HG03432 (cell line): Measurements from ENCODE around the gene TAF4B.

Experiments used
- ATAC-seq: cut with Tn5 transposase; IDR thresholded peaks from one replicate; pipeline ENCODE4 v1.9.1; 2021; ENCODE audit warnings: mild to moderate bottlenecking, moderate library complexity; ENCODE audit not compliant: unreplicated experiment

TAF4B gene

GRCh38 chr18:26304511-26304910 is 78.3 kb downstream of the TAF4B start:
- ATAC-seq: no peak

- ATAC-seq: no peak
These were observed 81.0 kb downstream of the TAF4B start for GRCh38 chr18:26307161-26307773.

GRCh38 chr18:26309281-26309680 is 83.0 kb downstream of the TAF4B start:
- ATAC-seq: no peak

DNA sequence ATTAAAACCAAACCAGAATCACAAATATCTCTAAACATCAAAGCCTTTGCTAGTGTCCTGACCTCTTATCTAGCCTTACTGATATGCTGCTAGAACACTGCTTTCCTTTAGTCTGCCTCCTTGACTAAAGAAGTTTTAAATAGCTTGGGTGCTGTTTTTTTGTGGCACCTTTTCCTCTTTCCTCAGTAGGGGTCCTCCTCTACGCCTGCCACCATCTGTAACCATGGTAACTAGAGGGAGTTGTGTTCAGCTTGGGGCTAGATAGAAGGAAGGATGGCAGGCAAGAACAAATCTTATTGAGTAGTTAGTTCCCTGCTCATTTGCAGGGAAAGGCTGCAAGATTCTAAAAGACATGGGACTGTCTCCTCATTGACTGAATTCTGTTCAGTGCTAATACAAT is 86.0 kb downstream of the TAF4B start:
- no peak for ATAC-seq

- no peak for ATAC-seq
These were observed 91.2 kb downstream of the TAF4B start for GRCh38 chr18:26317398-26317797.

DNA sequence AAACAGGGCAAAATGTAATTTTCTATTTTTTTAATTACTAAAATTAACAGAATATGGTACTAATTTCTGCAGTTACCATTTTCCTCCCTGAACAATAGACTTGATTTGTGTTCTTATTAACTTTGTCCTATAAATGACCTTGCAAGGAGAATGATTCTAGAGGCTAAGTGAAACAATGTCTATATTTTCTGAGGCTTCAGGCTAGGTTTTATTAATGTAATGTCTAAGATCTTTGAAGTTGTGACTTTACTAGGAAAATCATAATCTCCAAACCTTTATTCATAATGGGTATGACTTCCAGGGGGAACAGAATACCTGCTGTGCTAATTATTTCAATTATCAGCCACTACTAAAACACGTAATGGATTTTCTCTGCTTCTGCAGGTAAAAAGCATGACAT is 94.4 kb downstream of the TAF4B start:
- ATAC-seq: no peak

- ATAC-seq: no peak
These were observed 96.8 kb downstream of the TAF4B start for GRCh38 chr18:26322890-26323653.

DNA sequence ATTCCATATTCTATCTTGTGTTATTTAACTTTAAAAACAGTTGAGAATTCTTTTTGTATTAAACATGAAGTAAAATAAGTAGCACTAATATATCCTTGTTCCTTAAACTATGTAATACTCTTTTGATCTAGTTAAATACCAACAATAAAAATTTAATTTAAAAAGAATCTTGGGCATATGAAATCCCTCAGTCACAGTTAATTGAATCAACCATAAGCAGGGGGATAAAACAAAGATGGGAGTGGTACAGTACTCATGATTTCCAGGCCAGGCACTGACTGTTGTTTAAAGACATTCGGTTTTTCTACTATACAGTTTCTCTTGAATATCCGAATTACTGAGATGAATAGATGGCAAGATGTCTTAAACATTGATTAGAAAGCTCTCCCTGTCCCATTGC is 99.5 kb downstream of the TAF4B start:
- ATAC-seq: no peak

- ATAC-seq: no peak
These were observed 100.8 kb downstream of the TAF4B start for GRCh38 chr18:26327062-26327461.

DNA sequence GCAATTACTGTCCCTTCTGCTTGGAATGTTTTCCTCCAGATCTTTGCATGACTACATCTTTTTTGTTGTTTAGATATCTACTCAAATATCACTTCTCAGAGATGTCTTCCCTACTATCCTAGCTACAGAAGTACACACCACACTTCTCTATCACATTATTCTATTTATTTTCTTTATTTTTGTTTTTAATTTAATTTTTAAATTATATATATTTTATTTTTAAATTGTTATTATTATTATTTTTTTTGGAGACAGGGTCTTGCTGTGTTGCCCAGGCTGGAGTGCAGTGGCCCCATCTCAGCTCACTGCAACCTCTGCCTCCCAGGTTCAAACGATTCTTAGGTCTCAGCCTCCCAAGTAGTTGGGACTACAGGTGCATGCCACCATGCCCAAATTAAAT is 106.7 kb downstream of the TAF4B start:
- no peak for ATAC-seq

- ATAC-seq: no peak
These were observed 108.9 kb downstream of the TAF4B start for GRCh38 chr18:26335156-26335555.

DNA sequence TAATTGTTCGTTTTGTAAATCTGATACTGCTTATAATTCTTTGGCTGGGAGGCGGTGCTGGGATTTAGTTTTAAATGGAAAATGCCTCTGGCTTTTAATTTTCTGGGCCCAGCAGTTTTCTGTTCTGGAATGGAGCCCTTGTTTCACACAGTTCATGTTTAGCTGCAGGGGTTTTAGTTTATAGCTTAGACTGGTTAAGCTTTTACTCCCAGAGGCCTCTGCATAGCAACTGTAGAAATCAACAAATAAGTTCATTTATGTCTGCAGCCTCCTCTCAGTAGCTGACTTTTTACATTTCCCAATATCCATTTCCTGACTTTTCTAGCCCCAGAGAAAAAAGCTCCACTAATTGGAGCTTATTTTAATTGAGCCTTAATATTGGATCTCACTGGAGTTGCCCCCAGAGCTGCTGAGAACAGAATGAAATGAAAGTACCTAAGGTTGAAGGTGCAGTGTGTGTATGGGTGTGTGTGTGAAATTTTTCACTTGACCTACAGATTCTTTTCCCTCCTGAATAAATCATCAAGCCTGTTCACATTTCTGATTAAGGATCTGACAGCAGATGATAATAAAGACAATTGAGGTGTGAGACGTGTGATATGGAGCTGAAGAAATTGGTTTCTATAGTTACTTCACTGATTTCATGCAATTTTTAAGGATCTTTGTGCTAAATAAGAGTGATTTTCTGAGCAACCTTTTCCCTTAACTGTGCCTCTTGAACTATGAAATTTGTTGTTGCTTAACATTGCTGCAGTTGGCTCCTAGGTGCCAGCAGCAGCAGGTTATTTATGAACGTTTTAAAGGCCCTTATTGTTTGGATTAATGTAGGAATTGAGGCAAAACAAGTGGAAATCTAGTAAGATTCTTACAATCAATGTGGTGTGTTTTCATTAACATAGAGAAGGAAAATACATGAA is 109.6 kb downstream of the TAF4B start:
- no peak for ATAC-seq

- ATAC-seq: no peak
These were observed 110.3 kb downstream of the TAF4B start for GRCh38 chr18:26336572-26336971.

DNA sequence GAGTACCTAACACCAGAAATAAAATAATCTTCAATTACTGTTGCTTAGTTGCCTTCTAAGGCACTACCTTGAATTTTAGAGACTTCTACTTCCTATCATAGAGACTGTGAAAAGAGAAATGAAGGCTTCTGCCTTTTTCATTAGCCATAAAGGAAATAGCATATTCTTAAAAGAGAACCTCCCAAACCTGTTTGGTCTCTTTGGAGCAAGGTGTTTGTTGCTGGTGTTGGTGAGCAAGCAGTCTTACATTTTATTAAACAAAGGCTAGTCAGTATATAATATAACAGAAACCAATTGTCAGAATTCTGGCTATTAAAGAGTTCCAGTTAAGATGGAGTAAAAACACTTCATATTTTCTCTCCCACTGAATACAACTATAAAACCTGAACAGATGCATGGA is 116.4 kb downstream of the TAF4B start:
- ATAC-seq: no peak

- no peak for ATAC-seq
These were observed 124.7 kb downstream of the TAF4B start for GRCh38 chr18:26350961-26351360.

- peak; percentile 78 for ATAC-seq
These were observed 130.0 kb downstream of the TAF4B start for GRCh38 chr18:26356045-26356785.

GRCh38 chr18:26357960-26358359 is 131.7 kb downstream of the TAF4B start:
- ATAC-seq: no peak

DNA sequence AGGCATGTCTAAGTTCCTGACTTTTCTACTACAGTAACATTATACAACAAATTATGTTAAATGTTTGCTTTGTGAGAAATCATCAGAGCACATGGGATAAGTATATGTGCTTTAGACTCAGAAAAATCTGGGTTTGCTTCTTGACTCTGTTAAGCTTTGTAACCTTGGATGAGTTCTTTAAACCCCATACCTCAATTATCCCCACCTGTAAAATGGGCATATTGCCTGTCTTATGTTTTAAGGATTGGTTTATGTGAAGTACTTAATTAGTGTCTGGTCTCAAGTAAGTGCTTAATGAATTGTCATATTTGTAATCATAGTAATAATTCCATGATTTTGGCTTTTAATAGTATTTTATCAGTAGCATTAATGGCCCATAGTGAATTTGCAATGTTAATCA is 135.8 kb downstream of the TAF4B start:
- no peak for ATAC-seq

- no peak for ATAC-seq
These were observed 141.2 kb downstream of the TAF4B start for GRCh38 chr18:26367425-26367824.

GRCh38 chr18:26370037-26370436 is 143.8 kb downstream of the TAF4B start:
- no peak for ATAC-seq

GRCh38 chr18:26376105-26376504 is 149.9 kb downstream of the TAF4B start:
- no peak for ATAC-seq
